Measurements from ENCODE around the gene RAMP2.
"Not testable (repeated sequence)": the region's sequence is repeated elsewhere in the genome, so short reads cannot be mapped to it uniquely, and the experiment has no call there.

RAMP2 gene

GRCh38 chr17:42769964-42770363 is 8.9 kb downstream of the RAMP2 start:
- H3K27ac ChIP-seq (ENCODE audit: low read length, poor library complexity, severe bottlenecking); H2BK5ac ChIP-seq (ENCODE audit: low read depth, low read length, poor library complexity, severe bottlenecking): not testable (repeated sequence)
- 89% methylated on average over 8 of the region's 10 CpGs for WGBS

GRCh38 chr17:42772945-42773289 is 11.9 kb downstream of the RAMP2 start:
- Histone ChIP-seq H3K18ac (ENCODE audit: low read depth in 1 of 2, low read length in 2 of 2) (peak overlapping the region in 1 of 2 experiments; percentile 66), H2BK15ac (ENCODE audit: low read depth, poor library complexity, severe bottlenecking) (no peak overlapping the region), H3K4me2 (ENCODE audit: low read length, poor library complexity, severe bottlenecking) (peak overlapping the region; percentile 60), H2BK120ac (ENCODE audit: low read depth, low read length) (no peak overlapping the region), H2AK5ac (ENCODE audit: low read length, severe bottlenecking) (no peak overlapping the region), H3K36me3 (ENCODE audit: control insufficient read depth in 1 of 2, insufficient read depth in 2 of 2, low read depth in 1 of 2, low read length in 2 of 2) (peaks cover 3 to 30% of the 10 kb centered on the region in 2 experiments), H3K27ac (ENCODE audit: low read length, poor library complexity, severe bottlenecking) (peak overlapping the region; percentile 97), H3K79me1 (replicated peaks; ENCODE audit: low read length, poor library complexity, severe bottlenecking) (peaks cover 2% of the 10 kb centered on the region), H2AFZ (ENCODE audit: low read depth, low read length) (no peak overlapping the region), H3K14ac (ENCODE audit: low read length in 2 of 2) (no peak overlapping the region), H2BK5ac (ENCODE audit: low read depth, low read length, poor library complexity, severe bottlenecking) (no peak overlapping the region), H4K8ac (ENCODE audit: low read length) (peak overlapping the region; percentile 79), H3K27me3 (ENCODE audit: control insufficient read depth in 1 of 2, insufficient read depth in 1 of 2, low read length in 2 of 2) (no peaks in the 10 kb centered on the region), H3K4me3 (ENCODE audit: insufficient read depth in 1 of 2, low read depth in 1 of 2, low read length in 2 of 2) (peak overlapping the region in 1 of 2 experiments; percentile 97), H3K9ac (ENCODE audit: low read length) (peak overlapping the region; percentile 95), H3K9me3 (ENCODE audit: control insufficient read depth, low read length) (no peaks in the 10 kb centered on the region), H4K91ac (ENCODE audit: low read length) (no peak overlapping the region), H3K4ac (ENCODE audit: low read depth in 1 of 2, low read length in 2 of 2) (no peak overlapping the region), H2BK12ac (ENCODE audit: low read length in 2 of 2) (no peak overlapping the region), H3K23ac (ENCODE audit: low read length in 2 of 2) (no peak overlapping the region), H3K4me1 (ENCODE audit: control insufficient read depth, insufficient read depth, low read depth, low read length) (peaks cover 10% of the 10 kb centered on the region)
- DNase-seq = no peak
- WGBS = 18% methylated on average over 3 of the region's 3 CpGs

More at GRCh38 chr17:42769964-42770363, 8.9 kb downstream of the RAMP2 start:
- not testable (repeated sequence) for H3K27me3 ChIP-seq (ENCODE audit: control insufficient read depth in 1 of 2, insufficient read depth in 1 of 2, low read length in 2 of 2); H2AFZ ChIP-seq (ENCODE audit: low read depth, low read length); H3K4me1 ChIP-seq (ENCODE audit: control insufficient read depth, insufficient read depth, low read depth, low read length); H3K36me3 ChIP-seq (ENCODE audit: control insufficient read depth in 1 of 2, insufficient read depth in 2 of 2, low read depth in 1 of 2, low read length in 2 of 2); DNase-seq; H3K9ac ChIP-seq (ENCODE audit: low read length); H3K4me2 ChIP-seq (ENCODE audit: low read length, poor library complexity, severe bottlenecking); H2AK5ac ChIP-seq (ENCODE audit: low read length, severe bottlenecking); H3K9me3 ChIP-seq (ENCODE audit: control insufficient read depth, low read length); H4K8ac ChIP-seq (ENCODE audit: low read length); H3K14ac ChIP-seq (ENCODE audit: low read length in 2 of 2); H3K23ac ChIP-seq (ENCODE audit: low read length in 2 of 2); H3K4me3 ChIP-seq (ENCODE audit: insufficient read depth in 1 of 2, low read depth in 1 of 2, low read length in 2 of 2); H2BK15ac ChIP-seq (ENCODE audit: low read depth, poor library complexity, severe bottlenecking); H4K91ac ChIP-seq (ENCODE audit: low read length); H2BK12ac ChIP-seq (ENCODE audit: low read length in 2 of 2); H3K18ac ChIP-seq (ENCODE audit: low read depth in 1 of 2, low read length in 2 of 2); H2BK120ac ChIP-seq (ENCODE audit: low read depth, low read length); H3K79me1 ChIP-seq (replicated peaks; ENCODE audit: low read length, poor library complexity, severe bottlenecking); H3K4ac ChIP-seq (ENCODE audit: low read depth in 1 of 2, low read length in 2 of 2)

GRCh38 chr17:42773290-42774035 is 12.4 kb downstream of the RAMP2 start, which contains the start of gene VPS25:
Gene VPS25 (plus strand): TSS chr17:42773449. CDS start chr17:42773476, 27 bp downstream.
- Histone ChIP-seq H4K91ac (ENCODE audit: low read length) (peak within 1 kb of the TSS; percentile 92), H3K9ac (ENCODE audit: low read length) (peak within 1 kb of the TSS; percentile 95), H3K4me3 (ENCODE audit: insufficient read depth in 1 of 2, low read depth in 1 of 2, low read length in 2 of 2) (peak within 1 kb of the TSS; percentile 68 to 97), H2AK5ac (ENCODE audit: low read length, severe bottlenecking) (peak within 1 kb of the TSS; percentile 62), H3K18ac (ENCODE audit: low read depth in 1 of 2, low read length in 2 of 2) (peak within 1 kb of the TSS; percentile 66 to 85), H3K9me3 (ENCODE audit: control insufficient read depth, low read length) (no peaks in the 10 kb centered on the region), H3K14ac (ENCODE audit: low read length in 2 of 2) (peak within 1 kb of the TSS in 1 of 2 experiments; percentile 68), H2BK5ac (ENCODE audit: low read depth, low read length, poor library complexity, severe bottlenecking) (peak within 1 kb of the TSS; percentile 95), H4K8ac (ENCODE audit: low read length) (peak within 1 kb of the TSS; percentile 100), H2BK12ac (ENCODE audit: low read length in 2 of 2) (no peak within 1 kb of the TSS), H3K4ac (ENCODE audit: low read depth in 1 of 2, low read length in 2 of 2) (peak within 1 kb of the TSS; percentile 69 to 96), H3K27me3 (ENCODE audit: control insufficient read depth in 1 of 2, insufficient read depth in 1 of 2, low read length in 2 of 2) (no peaks in the 10 kb centered on the region), H2BK120ac (ENCODE audit: low read depth, low read length) (no peak within 1 kb of the TSS), H3K36me3 (ENCODE audit: control insufficient read depth in 1 of 2, insufficient read depth in 2 of 2, low read depth in 1 of 2, low read length in 2 of 2) (peaks cover 8 to 35% of the 10 kb centered on the region in 2 experiments), H2AFZ (ENCODE audit: low read depth, low read length) (peak within 1 kb of the TSS; percentile 43), H3K79me1 (replicated peaks; ENCODE audit: low read length, poor library complexity, severe bottlenecking) (peaks cover 2% of the 10 kb centered on the region), H2BK15ac (ENCODE audit: low read depth, poor library complexity, severe bottlenecking) (peak within 1 kb of the TSS; percentile 63), H3K27ac (ENCODE audit: low read length, poor library complexity, severe bottlenecking) (peak within 1 kb of the TSS; percentile 97), H3K23ac (ENCODE audit: low read length in 2 of 2) (peak within 1 kb of the TSS in 1 of 2 experiments; percentile 40), H3K4me2 (ENCODE audit: low read length, poor library complexity, severe bottlenecking) (peak within 1 kb of the TSS; percentile 93), H3K4me1 (ENCODE audit: control insufficient read depth, insufficient read depth, low read depth, low read length) (peaks cover 10% of the 10 kb centered on the region)
- WGBS = under 1% methylated on average over 31 of the region's 39 CpGs
- peak; percentile 89 for DNase-seq

- H2AFZ ChIP-seq (ENCODE audit: low read depth, low read length) = no peak overlapping the region
- no peaks in the 10 kb centered on the region for H3K27me3 ChIP-seq (ENCODE audit: control insufficient read depth in 1 of 2, insufficient read depth in 1 of 2, low read length in 2 of 2)
- no peak for DNase-seq
- WGBS = 56% methylated on average over 1 of the region's 3 CpGs
- H3K14ac ChIP-seq (ENCODE audit: low read length in 2 of 2) = no peak overlapping the region
- H3K4me1 ChIP-seq (ENCODE audit: control insufficient read depth, insufficient read depth, low read depth, low read length) = peaks cover 10% of the 10 kb centered on the region
- peak overlapping the region; percentile 97 for H3K27ac ChIP-seq (ENCODE audit: low read length, poor library complexity, severe bottlenecking)
- no peak overlapping the region for H3K23ac ChIP-seq (ENCODE audit: low read length in 2 of 2)
- peak overlapping the region; percentile 95 for H3K9ac ChIP-seq (ENCODE audit: low read length)
- H3K79me1 ChIP-seq (replicated peaks; ENCODE audit: low read length, poor library complexity, severe bottlenecking) = peaks cover 2% of the 10 kb centered on the region
- H3K4me2 ChIP-seq (ENCODE audit: low read length, poor library complexity, severe bottlenecking) = peak overlapping the region; percentile 93
- H4K8ac ChIP-seq (ENCODE audit: low read length) = no peak overlapping the region
- H3K36me3 ChIP-seq (ENCODE audit: control insufficient read depth in 1 of 2, insufficient read depth in 2 of 2, low read depth in 1 of 2, low read length in 2 of 2) = peaks cover 16 to 42% of the 10 kb centered on the region in 2 experiments
- H3K4ac ChIP-seq (ENCODE audit: low read depth in 1 of 2, low read length in 2 of 2) = no peak overlapping the region
- H2BK5ac ChIP-seq (ENCODE audit: low read depth, low read length, poor library complexity, severe bottlenecking) = peak overlapping the region; percentile 95
- H2BK120ac ChIP-seq (ENCODE audit: low read depth, low read length) = no peak overlapping the region
- H2AK5ac ChIP-seq (ENCODE audit: low read length, severe bottlenecking) = peak overlapping the region; percentile 28
- no peak overlapping the region for H3K18ac ChIP-seq (ENCODE audit: low read depth in 1 of 2, low read length in 2 of 2)
- H3K9me3 ChIP-seq (ENCODE audit: control insufficient read depth, low read length) = no peaks in the 10 kb centered on the region
- H3K4me3 ChIP-seq (ENCODE audit: insufficient read depth in 1 of 2, low read depth in 1 of 2, low read length in 2 of 2) = peak overlapping the region in 1 of 2 experiments; percentile 97
- H4K91ac ChIP-seq (ENCODE audit: low read length) = no peak overlapping the region
- H2BK15ac ChIP-seq (ENCODE audit: low read depth, poor library complexity, severe bottlenecking) = no peak overlapping the region
- no peak overlapping the region for H2BK12ac ChIP-seq (ENCODE audit: low read length in 2 of 2)
These were observed 13.2 kb downstream of the RAMP2 start for GRCh38 chr17:42774066-42774745.
